B cell (primary cell): ENCODE data around the gene PAFAH1B2.

Experiments
- EZH2 ChIP-seq: IDR thresholded peaks from 2 replicates; pipeline ENCODE4 v1.6.1; 2012; ENCODE audit warnings: borderline replicate concordance, low read depth, mild to moderate bottlenecking, moderate library complexity, low read length; ENCODE audit not compliant: insufficient read depth, poor library complexity, severe bottlenecking
- TF ChIP-seq, protein P1 (sequence below): fragments of 200-600 bp; IDR thresholded peaks from one replicate; pipeline ENCODE4 v1.8.0; 2022; ENCODE audit warnings: antibody characterized with exemption, mild to moderate bottlenecking

DNA sequence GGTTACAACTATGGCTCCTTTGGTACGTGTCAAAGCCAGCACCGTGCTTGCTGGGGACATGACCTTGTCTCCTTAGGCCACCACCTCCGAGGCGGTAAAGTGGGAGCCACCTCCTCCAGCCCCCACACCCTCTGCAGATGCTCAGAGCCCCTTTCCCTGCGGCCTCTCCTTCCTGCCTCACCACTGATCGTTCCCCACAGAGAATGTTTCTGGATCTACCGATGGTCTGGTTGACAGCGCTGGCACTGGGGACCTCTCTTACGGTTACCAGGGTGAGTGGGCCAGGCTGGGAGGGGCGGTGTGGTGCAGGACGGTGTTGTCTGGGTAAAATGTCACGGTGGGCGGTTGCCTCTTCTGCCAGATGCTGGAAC lies 43.3 kb downstream of the PAFAH1B2 start:
- TF ChIP-seq, protein P1, sequence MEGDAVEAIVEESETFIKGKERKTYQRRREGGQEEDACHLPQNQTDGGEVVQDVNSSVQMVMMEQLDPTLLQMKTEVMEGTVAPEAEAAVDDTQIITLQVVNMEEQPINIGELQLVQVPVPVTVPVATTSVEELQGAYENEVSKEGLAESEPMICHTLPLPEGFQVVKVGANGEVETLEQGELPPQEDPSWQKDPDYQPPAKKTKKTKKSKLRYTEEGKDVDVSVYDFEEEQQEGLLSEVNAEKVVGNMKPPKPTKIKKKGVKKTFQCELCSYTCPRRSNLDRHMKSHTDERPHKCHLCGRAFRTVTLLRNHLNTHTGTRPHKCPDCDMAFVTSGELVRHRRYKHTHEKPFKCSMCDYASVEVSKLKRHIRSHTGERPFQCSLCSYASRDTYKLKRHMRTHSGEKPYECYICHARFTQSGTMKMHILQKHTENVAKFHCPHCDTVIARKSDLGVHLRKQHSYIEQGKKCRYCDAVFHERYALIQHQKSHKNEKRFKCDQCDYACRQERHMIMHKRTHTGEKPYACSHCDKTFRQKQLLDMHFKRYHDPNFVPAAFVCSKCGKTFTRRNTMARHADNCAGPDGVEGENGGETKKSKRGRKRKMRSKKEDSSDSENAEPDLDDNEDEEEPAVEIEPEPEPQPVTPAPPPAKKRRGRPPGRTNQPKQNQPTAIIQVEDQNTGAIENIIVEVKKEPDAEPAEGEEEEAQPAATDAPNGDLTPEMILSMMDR = no peak
- no peak for TF ChIP-seq EZH2
